ENCODE results near the gene RPS6KA3. TPM values are rescaled to one million over a fixed set of nuclear protein-coding genes. Genes with fewer than 3 reads are reported as not detected.

The RPS6KA3 gene
- total RNA-seq, 2 donors from 2014 or later, result 13.9 to 20.5 TPM

DNA sequence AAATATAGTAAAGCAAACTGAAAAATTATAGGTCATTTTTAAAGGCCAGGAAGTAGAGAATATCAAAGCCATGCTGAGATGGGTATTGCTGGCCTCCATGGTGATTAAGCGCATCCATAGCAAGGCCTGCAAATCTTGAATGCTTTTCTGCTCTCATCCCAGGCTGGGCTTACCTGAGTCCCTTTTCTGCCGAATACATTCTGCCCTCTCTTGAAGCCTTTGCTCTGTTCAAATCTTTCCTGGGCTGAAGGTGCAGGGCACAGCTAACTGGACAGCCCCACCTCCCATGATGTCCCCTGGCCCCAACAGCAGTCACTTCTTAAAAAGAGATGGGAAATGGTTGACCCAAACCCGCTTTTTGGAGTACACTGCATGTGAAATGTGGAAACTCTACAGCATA, 115.0 kb downstream of the RPS6KA3 start:
- Histone ChIP-seq H3K27me3 (ENCODE audit: control insufficient read depth, insufficient read depth, low read length, poor library complexity, severe bottlenecking) (no peaks in the 10 kb centered on the region), H3K9me3 (ENCODE audit: control insufficient read depth, low read length) (no peaks in the 10 kb centered on the region), H3K4me1 (ENCODE audit: control insufficient read depth, insufficient read depth, low read length) (no peaks in the 10 kb centered on the region), H3K9ac (ENCODE audit: extremely low read depth, low read length, poor library complexity, severe bottlenecking) (no peak overlapping the region), H3K4me3 (ENCODE audit: low read length) (no peak overlapping the region), H3K27ac (ENCODE audit: low read depth, low read length) (no peak overlapping the region), H3K36me3 (ENCODE audit: control insufficient read depth, insufficient read depth, low read length) (peaks cover 36% of the 10 kb centered on the region)
- Mint-ChIP-seq H3K27me3 (ENCODE audit: insufficient read depth) (no peaks in the 10 kb centered on the region), H3K27ac (no peak overlapping the region), H3K4me3 (no peak overlapping the region), H3K9me3 (peaks cover 44% of the 10 kb centered on the region), H3K4me1 (no peaks in the 10 kb centered on the region), H3K36me3 (ENCODE audit: low read depth) (peaks cover 17% of the 10 kb centered on the region)
- 88 to 100% methylated on average over 1 to 3 of the region's 3 CpGs for WGBS, 2 experiments (ENCODE audit: insufficient coverage in 1 of 2, insufficient read length in 1 of 2)
- no peak for TF ChIP-seq CTCF (conservative IDR thresholded peaks at IDR 0.05)
- DNase-seq, result no peak

GRCh38 chrX:20149326-20149725, 117.4 kb downstream of the RPS6KA3 start:
- no peak overlapping the region for H3K27ac Mint-ChIP-seq
- peaks cover 14% of the 10 kb centered on the region for H3K36me3 ChIP-seq (ENCODE audit: control insufficient read depth, insufficient read depth, low read length)
- no peaks in the 10 kb centered on the region for H3K9me3 ChIP-seq (ENCODE audit: control insufficient read depth, low read length)
- H3K4me1 Mint-ChIP-seq, result no peaks in the 10 kb centered on the region
- no peaks in the 10 kb centered on the region for H3K27me3 ChIP-seq (ENCODE audit: control insufficient read depth, insufficient read depth, low read length, poor library complexity, severe bottlenecking)
- H3K9ac ChIP-seq (ENCODE audit: extremely low read depth, low read length, poor library complexity, severe bottlenecking), result no peak overlapping the region
- H3K36me3 Mint-ChIP-seq (ENCODE audit: low read depth), result peaks cover 13% of the 10 kb centered on the region
- no peak overlapping the region for H3K4me3 ChIP-seq (ENCODE audit: low read length)
- no peak overlapping the region for H3K4me3 Mint-ChIP-seq
- no peaks in the 10 kb centered on the region for H3K27me3 Mint-ChIP-seq (ENCODE audit: insufficient read depth)
- no peak overlapping the region for H3K27ac ChIP-seq (ENCODE audit: low read depth, low read length)
- 100% methylated on average over 1 to 2 of the region's 2 CpGs for WGBS, 2 experiments (ENCODE audit: insufficient coverage in 1 of 2, insufficient read length in 1 of 2)
- peaks cover 44% of the 10 kb centered on the region for H3K9me3 Mint-ChIP-seq
- no peak for TF ChIP-seq CTCF (conservative IDR thresholded peaks at IDR 0.05)
- no peaks in the 10 kb centered on the region for H3K4me1 ChIP-seq (ENCODE audit: control insufficient read depth, insufficient read depth, low read length)
- no peak for DNase-seq

GRCh38 chrX:20147561-20147960, 119.1 kb downstream of the RPS6KA3 start:
- peaks cover 48% of the 10 kb centered on the region for H3K9me3 Mint-ChIP-seq
- H3K27ac Mint-ChIP-seq, result no peak overlapping the region
- no peaks in the 10 kb centered on the region for H3K9me3 ChIP-seq (ENCODE audit: control insufficient read depth, low read length)
- no peak for TF ChIP-seq CTCF (conservative IDR thresholded peaks at IDR 0.05)
- H3K4me1 ChIP-seq (ENCODE audit: control insufficient read depth, insufficient read depth, low read length), result no peaks in the 10 kb centered on the region
- no peak overlapping the region for H3K4me3 Mint-ChIP-seq
- no peaks in the 10 kb centered on the region for H3K27me3 Mint-ChIP-seq (ENCODE audit: insufficient read depth)
- peaks cover 5% of the 10 kb centered on the region for H3K36me3 ChIP-seq (ENCODE audit: control insufficient read depth, insufficient read depth, low read length)
- 80% methylated on average over 1 of the region's 1 CpG; no CpG with 5 or more reads in 1 of the 2 experiments for WGBS, 2 experiments (ENCODE audit: insufficient coverage in 1 of 2, insufficient read length in 1 of 2)
- no peaks in the 10 kb centered on the region for H3K4me1 Mint-ChIP-seq
- no peaks in the 10 kb centered on the region for H3K27me3 ChIP-seq (ENCODE audit: control insufficient read depth, insufficient read depth, low read length, poor library complexity, severe bottlenecking)
- no peak overlapping the region for H3K4me3 ChIP-seq (ENCODE audit: low read length)
- no peak overlapping the region for H3K27ac ChIP-seq (ENCODE audit: low read depth, low read length)
- DNase-seq, result no peak
- H3K36me3 Mint-ChIP-seq (ENCODE audit: low read depth), result peaks cover 7% of the 10 kb centered on the region
- no peak overlapping the region for H3K9ac ChIP-seq (ENCODE audit: extremely low read depth, low read length, poor library complexity, severe bottlenecking)

All from endodermal cell (in vitro differentiated cells).